MM.1S (cell line): ENCODE data around the gene SEL1L3.

ENCODE experiments used
- DNase-seq: peaks from one replicate; pipeline ENCODE4 v3.0.0-alpha.2; 2015
- H2AFZ ChIP-seq: fragments of 300-600 bp; sonication (generic); 2 replicates; pipeline ENCODE4 v1.6.0; 2016; ENCODE audit warnings: antibody characterized with exemption, low read length
- H3F3A ChIP-seq: fragments of 300-600 bp; sonication (generic); 2 replicates; pipeline ENCODE4 v1.6.1; 2016; ENCODE audit warnings: mild to moderate bottlenecking, antibody characterized with exemption, low read length, moderate library complexity, mixed read lengths; ENCODE audit not compliant: insufficient read depth
- H3K27ac ChIP-seq: fragments of 300-600 bp; sonication (generic); 2 replicates; pipeline ENCODE4 v1.5.1; 2016; ENCODE audit warnings: mild to moderate bottlenecking, low read length
- H3K27me3 ChIP-seq: fragments of 300-600 bp; sonication (generic); replicated peaks from 2 replicates; pipeline ENCODE4 v1.6.0; 2016; ENCODE audit warnings: low read length; ENCODE audit not compliant: insufficient read depth
- H3K36me3 ChIP-seq: fragments of 300-600 bp; sonication (generic); replicated peaks from 2 replicates; pipeline ENCODE4 v1.6.1; 2016; ENCODE audit warnings: mild to moderate bottlenecking, low read length, mixed read lengths; ENCODE audit not compliant: insufficient read depth
- H3K4me1 ChIP-seq: fragments of 300-600 bp; sonication (generic); 2 replicates; pipeline ENCODE4 v1.6.1; 2016; ENCODE audit warnings: low read length, mixed read lengths
- H3K4me2 ChIP-seq: fragments of 300-600 bp; sonication (generic); 2 replicates; pipeline ENCODE4 v1.6.0; 2016; ENCODE audit warnings: low read depth, low read length
- H3K4me3 ChIP-seq: fragments of 300-600 bp; sonication (generic); 2 replicates; pipeline ENCODE4 v1.5.1; 2016; ENCODE audit warnings: low read length, mixed read lengths
- H3K79me2 ChIP-seq: fragments of 300-600 bp; sonication (generic); 2 replicates; pipeline ENCODE4 v1.6.1; 2016; ENCODE audit warnings: mixed run types, low read length, mixed read lengths
- H3K9ac ChIP-seq: fragments of 300-600 bp; sonication (generic); 2 replicates; pipeline ENCODE4 v1.6.1; 2016; ENCODE audit warnings: low read length, mixed read lengths
- H3K9me2 ChIP-seq: fragments of 300-600 bp; sonication (generic); replicated peaks from 2 replicates; pipeline ENCODE4 v1.6.1; 2016; ENCODE audit warnings: mild to moderate bottlenecking, low read length, mixed read lengths; ENCODE audit not compliant: insufficient read depth
- H3K9me3 ChIP-seq: fragments of 300-600 bp; sonication (generic); replicated peaks from 2 replicates; pipeline ENCODE4 v1.6.1; 2016; ENCODE audit warnings: mild to moderate bottlenecking, low read length, mixed read lengths; ENCODE audit not compliant: insufficient read depth
- H4K20me1 ChIP-seq: fragments of 300-600 bp; sonication (generic); 2 replicates; pipeline ENCODE4 v1.6.1; 2016; ENCODE audit warnings: mild to moderate bottlenecking, low read length, moderate library complexity, mixed read lengths; ENCODE audit not compliant: insufficient read depth
- EZH2 ChIP-seq: fragments of 300-600 bp; sonication (generic); optimal IDR thresholded peaks from 2 replicates; pipeline ENCODE3; 2017; ENCODE audit warnings: low read depth, mild to moderate bottlenecking, antibody characterized with exemption, low read length, mixed read lengths
- EZH2phosphoT487 ChIP-seq: fragments of 300-600 bp; sonication (generic); IDR thresholded peaks from 2 replicates; pipeline ENCODE4 v1.6.1; 2018; ENCODE audit warnings: antibody characterized with exemption, low read length
- TF ChIP-seq, protein P1 (sequence below): fragments of 300-600 bp; sonication (generic); IDR thresholded peaks from 2 replicates; pipeline ENCODE4 v1.5.1; 2016; ENCODE audit warnings: antibody characterized with exemption, low read length, mixed read lengths

The SEL1L3 gene

DNA sequence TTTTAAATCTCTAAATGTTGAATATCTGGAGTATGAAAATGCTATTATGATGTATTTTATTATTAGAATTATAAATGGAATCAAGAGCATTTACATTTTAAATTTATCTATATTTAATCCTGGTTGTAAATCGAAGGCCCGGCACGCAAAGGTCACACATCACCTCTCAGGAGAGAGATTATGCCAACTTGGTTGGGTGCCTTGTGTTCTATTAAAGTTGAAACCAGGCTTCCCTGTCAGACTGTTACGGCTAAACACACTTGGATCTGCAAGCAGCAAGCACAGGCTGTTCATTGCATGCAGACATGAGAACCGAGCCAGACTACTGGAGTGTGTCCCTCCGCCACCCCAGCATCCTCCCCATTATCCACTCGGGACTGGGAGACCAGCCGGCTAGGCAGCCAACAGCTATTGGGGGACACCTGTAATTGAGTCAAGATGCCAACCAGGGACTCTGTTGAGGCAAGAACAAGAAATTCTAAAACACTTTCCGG is 16.4 kb upstream of the SEL1L3 start:
- Histone ChIP-seq H3K9ac (no peak overlapping the region), H3K27ac (no peak overlapping the region), H3F3A (peaks cover 24% of the 10 kb centered on the region)

GRCh38 chr4:25878676-25879075 is 15.9 kb upstream of the SEL1L3 start:
- H3K9me2 ChIP-seq = no peaks in the 10 kb centered on the region
- H3K27me3 ChIP-seq = no peaks in the 10 kb centered on the region
- DNase-seq = no peak
- peak overlapping the region; percentile 45 for H3K4me2 ChIP-seq
- peak overlapping the region; percentile 17; the same call in 1 of the 2 replicates for H2AFZ ChIP-seq
- H4K20me1 ChIP-seq = no peaks in the 10 kb centered on the region
- peaks cover 25% of the 10 kb centered on the region for H3F3A ChIP-seq
- peaks cover 45% of the 10 kb centered on the region for H3K4me1 ChIP-seq
- H3K36me3 ChIP-seq = no peaks in the 10 kb centered on the region
- H3K9ac ChIP-seq = no peak overlapping the region; the same call in 1 of the 2 replicates
- peak overlapping the region; percentile 22; the same call in 1 of the 2 replicates for H3K27ac ChIP-seq
- no peaks in the 10 kb centered on the region for H3K9me3 ChIP-seq
- no peak for TF ChIP-seq EZH2phosphoT487
- TF ChIP-seq EZH2 = no peak
- TF ChIP-seq, protein P1, sequence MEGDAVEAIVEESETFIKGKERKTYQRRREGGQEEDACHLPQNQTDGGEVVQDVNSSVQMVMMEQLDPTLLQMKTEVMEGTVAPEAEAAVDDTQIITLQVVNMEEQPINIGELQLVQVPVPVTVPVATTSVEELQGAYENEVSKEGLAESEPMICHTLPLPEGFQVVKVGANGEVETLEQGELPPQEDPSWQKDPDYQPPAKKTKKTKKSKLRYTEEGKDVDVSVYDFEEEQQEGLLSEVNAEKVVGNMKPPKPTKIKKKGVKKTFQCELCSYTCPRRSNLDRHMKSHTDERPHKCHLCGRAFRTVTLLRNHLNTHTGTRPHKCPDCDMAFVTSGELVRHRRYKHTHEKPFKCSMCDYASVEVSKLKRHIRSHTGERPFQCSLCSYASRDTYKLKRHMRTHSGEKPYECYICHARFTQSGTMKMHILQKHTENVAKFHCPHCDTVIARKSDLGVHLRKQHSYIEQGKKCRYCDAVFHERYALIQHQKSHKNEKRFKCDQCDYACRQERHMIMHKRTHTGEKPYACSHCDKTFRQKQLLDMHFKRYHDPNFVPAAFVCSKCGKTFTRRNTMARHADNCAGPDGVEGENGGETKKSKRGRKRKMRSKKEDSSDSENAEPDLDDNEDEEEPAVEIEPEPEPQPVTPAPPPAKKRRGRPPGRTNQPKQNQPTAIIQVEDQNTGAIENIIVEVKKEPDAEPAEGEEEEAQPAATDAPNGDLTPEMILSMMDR = no peak
- no peaks in the 10 kb centered on the region for H3K79me2 ChIP-seq
- H3K4me3 ChIP-seq = no peak overlapping the region

More for the DNA sequence above, 16.4 kb upstream of the SEL1L3 start:
- no peak for DNase-seq
- Histone ChIP-seq H3K4me1 (peaks cover 40% of the 10 kb centered on the region), H3K9me2 (no peaks in the 10 kb centered on the region), H3K9me3 (no peaks in the 10 kb centered on the region), H4K20me1 (no peaks in the 10 kb centered on the region), H3K4me3 (no peak overlapping the region), H3K79me2 (no peaks in the 10 kb centered on the region), H2AFZ (no peak overlapping the region; the same call in 1 of the 2 replicates), H3K4me2 (no peak overlapping the region), H3K36me3 (no peaks in the 10 kb centered on the region), H3K27me3 (no peaks in the 10 kb centered on the region)
- TF ChIP-seq EZH2 = no peak
- no peak for TF ChIP-seq EZH2phosphoT487
- TF ChIP-seq, protein P1 = no peak

GRCh38 chr4:25875281-25875745 is 12.5 kb upstream of the SEL1L3 start:
- H3K36me3 ChIP-seq = no peaks in the 10 kb centered on the region
- H3K4me1 ChIP-seq = peaks cover 61% of the 10 kb centered on the region
- H3K9me2 ChIP-seq = no peaks in the 10 kb centered on the region
- no peaks in the 10 kb centered on the region for H4K20me1 ChIP-seq
- H3K79me2 ChIP-seq = no peaks in the 10 kb centered on the region
- H3K4me2 ChIP-seq = peak overlapping the region; percentile 53
- no peaks in the 10 kb centered on the region for H3K27me3 ChIP-seq
- peak overlapping the region; percentile 66 for H2AFZ ChIP-seq
- no peak for TF ChIP-seq EZH2
- TF ChIP-seq, protein P1 = no peak
- TF ChIP-seq EZH2phosphoT487 = no peak
- peaks cover 25% of the 10 kb centered on the region for H3F3A ChIP-seq
- H3K9ac ChIP-seq = peak overlapping the region; percentile 16; the same call in 1 of the 2 replicates
- peak; percentile 65 for DNase-seq
- no peaks in the 10 kb centered on the region for H3K9me3 ChIP-seq
- peak overlapping the region; percentile 4; the same call in 1 of the 2 replicates for H3K4me3 ChIP-seq
- peak overlapping the region; percentile 87 for H3K27ac ChIP-seq
